Skeletal muscle satellite cell (primary cell): ENCODE results near the gene TBC1D2.

ENCODE experiments used
- H3K27me3 ChIP-seq: 2 replicates; pipeline ENCODE4 v1.7.0; 2013; ENCODE audit warnings: low read length; ENCODE audit not compliant: control insufficient read depth, insufficient read depth
- H3K36me3 ChIP-seq: 2 replicates; pipeline ENCODE4 v1.7.0; 2013; ENCODE audit warnings: mild to moderate bottlenecking, control low read depth, low read length; ENCODE audit not compliant: insufficient read depth
- H3K4me1 ChIP-seq: 2 replicates; pipeline ENCODE4 v1.7.0; 2013; ENCODE audit warnings: low read length; ENCODE audit not compliant: control insufficient read depth, insufficient read depth
- H3K4me2 ChIP-seq: 2 replicates; pipeline ENCODE4 v1.7.0; 2013; ENCODE audit warnings: mild to moderate bottlenecking, low read length
- H3K4me3 ChIP-seq: 2 replicates; pipeline ENCODE4 v1.7.0; 2013; ENCODE audit warnings: low read length
- H3K9ac ChIP-seq: 2 replicates; pipeline ENCODE4 v1.7.0; 2013; ENCODE audit warnings: mild to moderate bottlenecking, low read depth, low read length, moderate library complexity
- H3K9me3 ChIP-seq: replicated peaks from 2 replicates; pipeline ENCODE4 v1.7.0; 2013; ENCODE audit warnings: mild to moderate bottlenecking, control low read depth, low read length

Gene TBC1D2

GRCh38 chr9:98254228-98255060 lies 1.0 kb downstream of the TBC1D2 start:
- Histone ChIP-seq H3K4me1 (peaks cover 53% of the 10 kb centered on the region), H3K27me3 (no peaks in the 10 kb centered on the region), H3K9ac (peak overlapping the region; percentile 88)

GRCh38 chr9:98253565-98253964 lies 1.9 kb downstream of the TBC1D2 start:
- Histone ChIP-seq H3K9ac (peak overlapping the region; percentile 88), H3K4me1 (peaks cover 62% of the 10 kb centered on the region), H3K27me3 (no peaks in the 10 kb centered on the region), H3K9me3 (no peaks in the 10 kb centered on the region), H3K4me3 (peak overlapping the region; percentile 89), H3K36me3 (peaks cover 29% of the 10 kb centered on the region), H3K4me2 (peak overlapping the region; percentile 93)

More at GRCh38 chr9:98254228-98255060, 1.0 kb downstream of the TBC1D2 start:
- peak overlapping the region; percentile 93 for H3K4me2 ChIP-seq
- peaks cover 24% of the 10 kb centered on the region for H3K36me3 ChIP-seq
- H3K9me3 ChIP-seq, result no peaks in the 10 kb centered on the region
- H3K4me3 ChIP-seq, result peak overlapping the region; percentile 89

- H3K36me3 ChIP-seq, result peaks cover 39% of the 10 kb centered on the region
- peaks cover 67% of the 10 kb centered on the region for H3K4me1 ChIP-seq
- peak overlapping the region; percentile 89 for H3K4me3 ChIP-seq
- H3K9me3 ChIP-seq, result no peaks in the 10 kb centered on the region
- peak overlapping the region; percentile 93 for H3K4me2 ChIP-seq
- H3K9ac ChIP-seq, result peak overlapping the region; percentile 88
- no peaks in the 10 kb centered on the region for H3K27me3 ChIP-seq
Observed at GRCh38 chr9:98251551-98251950, 3.9 kb downstream of the TBC1D2 start.

- peaks cover 43% of the 10 kb centered on the region for H3K36me3 ChIP-seq
- no peak overlapping the region for H3K4me3 ChIP-seq
- no peaks in the 10 kb centered on the region for H3K27me3 ChIP-seq
- peak overlapping the region; percentile 77 for H3K9ac ChIP-seq
- no peak overlapping the region for H3K4me2 ChIP-seq
- peaks cover 69% of the 10 kb centered on the region for H3K4me1 ChIP-seq
- no peaks in the 10 kb centered on the region for H3K9me3 ChIP-seq
Observed at GRCh38 chr9:98249771-98250170, 5.7 kb downstream of the TBC1D2 start.

GRCh38 chr9:98248737-98249474 lies 6.5 kb downstream of the TBC1D2 start:
- peak overlapping the region; percentile 77 for H3K9ac ChIP-seq
- H3K4me2 ChIP-seq, result peak overlapping the region; percentile 59
- no peaks in the 10 kb centered on the region for H3K27me3 ChIP-seq
- H3K4me1 ChIP-seq, result peaks cover 70% of the 10 kb centered on the region
- no peaks in the 10 kb centered on the region for H3K9me3 ChIP-seq
- no peak overlapping the region for H3K4me3 ChIP-seq
- H3K36me3 ChIP-seq, result peaks cover 47% of the 10 kb centered on the region

- H3K9me3 ChIP-seq, result no peaks in the 10 kb centered on the region
- H3K4me2 ChIP-seq, result peak overlapping the region; percentile 59
- H3K4me1 ChIP-seq, result peaks cover 62% of the 10 kb centered on the region
- peak overlapping the region; percentile 3 for H3K4me3 ChIP-seq
- peaks cover 53% of the 10 kb centered on the region for H3K36me3 ChIP-seq
- no peaks in the 10 kb centered on the region for H3K27me3 ChIP-seq
- peak overlapping the region; percentile 77 for H3K9ac ChIP-seq
Observed at GRCh38 chr9:98247831-98248657, 7.4 kb downstream of the TBC1D2 start.

GRCh38 chr9:98242426-98242825 lies 13.0 kb downstream of the TBC1D2 start:
- H3K4me3 ChIP-seq, result no peak overlapping the region
- no peaks in the 10 kb centered on the region for H3K9me3 ChIP-seq
- no peak overlapping the region for H3K9ac ChIP-seq
- H3K4me1 ChIP-seq, result peaks cover 9% of the 10 kb centered on the region
- H3K4me2 ChIP-seq, result no peak overlapping the region
- H3K27me3 ChIP-seq, result no peaks in the 10 kb centered on the region
- H3K36me3 ChIP-seq, result peaks cover 54% of the 10 kb centered on the region

- H3K36me3 ChIP-seq, result peaks cover 57% of the 10 kb centered on the region
- H3K4me1 ChIP-seq, result peaks cover 8% of the 10 kb centered on the region
- no peak overlapping the region for H3K4me2 ChIP-seq
- no peaks in the 10 kb centered on the region for H3K27me3 ChIP-seq
- H3K4me3 ChIP-seq, result no peak overlapping the region
- no peaks in the 10 kb centered on the region for H3K9me3 ChIP-seq
- H3K9ac ChIP-seq, result no peak overlapping the region
Observed at GRCh38 chr9:98241357-98242300, 13.8 kb downstream of the TBC1D2 start.

GRCh38 chr9:98240475-98240874 lies 15.0 kb downstream of the TBC1D2 start:
- peaks cover 3% of the 10 kb centered on the region for H3K4me1 ChIP-seq
- no peak overlapping the region for H3K4me2 ChIP-seq
- no peaks in the 10 kb centered on the region for H3K27me3 ChIP-seq
- no peak overlapping the region for H3K9ac ChIP-seq
- no peak overlapping the region for H3K4me3 ChIP-seq
- peaks cover 59% of the 10 kb centered on the region for H3K36me3 ChIP-seq
- H3K9me3 ChIP-seq, result no peaks in the 10 kb centered on the region

- peaks cover 15% of the 10 kb centered on the region for H3K4me1 ChIP-seq
- no peak overlapping the region for H3K4me3 ChIP-seq
- H3K4me2 ChIP-seq, result no peak overlapping the region
- H3K27me3 ChIP-seq, result no peaks in the 10 kb centered on the region
- H3K36me3 ChIP-seq, result peaks cover 68% of the 10 kb centered on the region
- H3K9ac ChIP-seq, result no peak overlapping the region
- H3K9me3 ChIP-seq, result no peaks in the 10 kb centered on the region
Observed at GRCh38 chr9:98236901-98237487, 18.5 kb downstream of the TBC1D2 start.
